Esophagus muscularis mucosa (tissue), 3 donors: ENCODE measurements around the gene AFAP1L1.

Source experiments
- POLR2A ChIP-seq: fragments of 450-650 bp; IDR thresholded peaks from one replicate; pipeline ENCODE4 v1.6.1; 2017; ENCODE audit warnings: antibody characterized with exemption, moderate library complexity, mild to moderate bottlenecking, low read depth
- TF ChIP-seq, protein P1 (sequence below), 3 experiments: fragments of 200-600 bp in 2 of 3; fragments of 450-650 bp in 1 of 3; sonication (generic) in 2 of 3; IDR thresholded peaks; one replicate each; pipeline ENCODE4 v1.5.1; 2017 to 2019; ENCODE audit warnings: antibody characterized with exemption in 3 of 3, mild to moderate bottlenecking in 2 of 3, moderate library complexity in 1 of 3

DNA sequence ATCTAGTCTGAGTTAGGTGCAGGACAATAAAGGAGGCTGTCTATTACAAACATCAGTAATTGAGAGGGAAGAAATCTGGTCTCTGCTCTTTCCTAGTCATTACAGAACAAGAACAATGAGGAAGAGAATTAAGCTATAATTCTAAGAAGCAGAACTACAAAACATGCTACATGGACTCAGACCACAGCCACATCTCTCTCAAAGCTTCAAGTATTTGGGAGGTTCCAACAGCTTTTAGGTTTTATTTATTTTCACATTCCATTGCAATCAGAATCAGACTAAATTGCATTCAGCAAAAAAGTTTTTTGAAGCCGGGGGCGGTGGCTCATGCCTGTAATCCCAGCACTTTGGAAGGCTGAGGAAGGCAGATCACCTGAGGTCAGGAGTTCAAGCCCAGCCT lies 72.5 kb downstream of the AFAP1L1 start:
- TF ChIP-seq POLR2A, result no peak
- TF ChIP-seq, protein P1, sequence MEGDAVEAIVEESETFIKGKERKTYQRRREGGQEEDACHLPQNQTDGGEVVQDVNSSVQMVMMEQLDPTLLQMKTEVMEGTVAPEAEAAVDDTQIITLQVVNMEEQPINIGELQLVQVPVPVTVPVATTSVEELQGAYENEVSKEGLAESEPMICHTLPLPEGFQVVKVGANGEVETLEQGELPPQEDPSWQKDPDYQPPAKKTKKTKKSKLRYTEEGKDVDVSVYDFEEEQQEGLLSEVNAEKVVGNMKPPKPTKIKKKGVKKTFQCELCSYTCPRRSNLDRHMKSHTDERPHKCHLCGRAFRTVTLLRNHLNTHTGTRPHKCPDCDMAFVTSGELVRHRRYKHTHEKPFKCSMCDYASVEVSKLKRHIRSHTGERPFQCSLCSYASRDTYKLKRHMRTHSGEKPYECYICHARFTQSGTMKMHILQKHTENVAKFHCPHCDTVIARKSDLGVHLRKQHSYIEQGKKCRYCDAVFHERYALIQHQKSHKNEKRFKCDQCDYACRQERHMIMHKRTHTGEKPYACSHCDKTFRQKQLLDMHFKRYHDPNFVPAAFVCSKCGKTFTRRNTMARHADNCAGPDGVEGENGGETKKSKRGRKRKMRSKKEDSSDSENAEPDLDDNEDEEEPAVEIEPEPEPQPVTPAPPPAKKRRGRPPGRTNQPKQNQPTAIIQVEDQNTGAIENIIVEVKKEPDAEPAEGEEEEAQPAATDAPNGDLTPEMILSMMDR (IDR thresholded peaks at IDR 0.05), result no peak
